Activated T-cell treated with anti-CD3 and anti-CD28 coated beads, Interleukin-2, amount 50 U/mL, for 72 hours (primary cell): ENCODE measurements around the gene SETBP1. TPM values are rescaled to one million over a fixed set of nuclear protein-coding genes. Genes with fewer than 3 reads are reported as not detected.
A peak's percentile ranks its signal among the peaks of the same experiment; 100 is the strongest.

Source experiments
- ATAC-seq, 2 donors: fragments of 150-1000 bp; cut with Tn5 transposase; replicated peaks in 1 of 2; 2 replicates each; pipeline ENCODE4 v1.10.0; 2021; ENCODE audit warnings: moderate library complexity in 2 of 2, mild to moderate bottlenecking in 1 of 2
- DNase-seq, 2 donors: peaks; one replicate each; pipeline ENCODE4 v3.0.0; 2021 to 2022; ENCODE audit warnings: mixed read lengths in 1 of 2
- H3K27ac Mint-ChIP-seq: one replicate; pipeline ENCODE4 v1.8.0; 2022; ENCODE audit warnings: mild to moderate bottlenecking, moderate library complexity, mixed read lengths
- H3K27me3 Mint-ChIP-seq: one replicate; pipeline ENCODE4 v1.8.0; 2022; ENCODE audit warnings: low read depth, mixed read lengths
- H3K36me3 Mint-ChIP-seq, 2 donors: one replicate each; pipeline ENCODE4 v1.8.0; 2022; ENCODE audit warnings: mixed read lengths in 2 of 2, mild to moderate bottlenecking in 1 of 2; ENCODE audit not compliant: insufficient read depth in 2 of 2
- H3K4me1 Mint-ChIP-seq: one replicate; pipeline ENCODE4 v1.8.0; 2022; ENCODE audit warnings: low read depth, mixed read lengths
- H3K4me3 Mint-ChIP-seq, 2 donors: one replicate each; pipeline ENCODE4 v1.8.0; 2022; ENCODE audit warnings: mild to moderate bottlenecking in 2 of 2, mixed read lengths in 2 of 2, moderate library complexity in 2 of 2
- H3K9me3 Mint-ChIP-seq, 2 donors: one replicate each; pipeline ENCODE4 v1.8.0; 2022; ENCODE audit warnings: mixed read lengths in 2 of 2
- total RNA-seq, 2 donors: library from RNA; stranded (reverse); gene quantifications; one replicate each; pipeline ENCODE4 v1.2.3, GENCODE V29; 2022

Gene SETBP1
- total RNA-seq, 2 donors from 2014 or later: 3.8 to 13.8 TPM

GRCh38 chr18:44835703-44836102 is 155.0 kb downstream of the SETBP1 start:
- no peak for DNase-seq
- no peak for ATAC-seq
- H3K36me3 Mint-ChIP-seq: no peaks in the 10 kb centered on the region

GRCh38 chr18:44836263-44836662 is 155.6 kb downstream of the SETBP1 start:
- Mint-ChIP-seq H3K4me3 (no peak overlapping the region), H3K9me3 (peaks cover 0 to 1% of the 10 kb centered on the region in 2 donors)

More at GRCh38 chr18:44835703-44836102, 155.0 kb downstream of the SETBP1 start:
- Mint-ChIP-seq H3K4me1 (peaks cover 14% of the 10 kb centered on the region), H3K27me3 (no peaks in the 10 kb centered on the region), H3K4me3 (no peak overlapping the region), H3K27ac (no peak overlapping the region), H3K9me3 (peaks cover 0 to 1% of the 10 kb centered on the region in 2 donors)

GRCh38 chr18:44837482-44838180 is 156.9 kb downstream of the SETBP1 start:
- H3K36me3 Mint-ChIP-seq: no peaks in the 10 kb centered on the region
- DNase-seq: no peak
- H3K27ac Mint-ChIP-seq: no peak overlapping the region
- H3K9me3 Mint-ChIP-seq: peaks cover 0 to 5% of the 10 kb centered on the region in 2 donors
- no peak overlapping the region for H3K4me3 Mint-ChIP-seq
- peaks cover 12% of the 10 kb centered on the region for H3K27me3 Mint-ChIP-seq
- peaks cover 14% of the 10 kb centered on the region for H3K4me1 Mint-ChIP-seq
- no peak for ATAC-seq

More at GRCh38 chr18:44836263-44836662, 155.6 kb downstream of the SETBP1 start:
- Mint-ChIP-seq H3K27ac (peak overlapping the region; percentile 21), H3K27me3 (peaks cover 3% of the 10 kb centered on the region), H3K4me1 (peaks cover 14% of the 10 kb centered on the region), H3K36me3 (no peaks in the 10 kb centered on the region)
- ATAC-seq (no peak), DNase-seq (no peak)

- DNase-seq: peak; percentile 67 to 73
- H3K4me3 Mint-ChIP-seq: peak overlapping the region in 1 of 2 donors; percentile 36
- no peak overlapping the region for H3K27ac Mint-ChIP-seq
Measured at GRCh38 chr18:44838971-44839666, 158.4 kb downstream of the SETBP1 start.

GRCh38 chr18:44840058-44840790 is 159.5 kb downstream of the SETBP1 start:
- Mint-ChIP-seq H3K27me3 (peaks cover 12% of the 10 kb centered on the region), H3K9me3 (peaks cover 0 to 4% of the 10 kb centered on the region in 2 donors), H3K4me3 (no peak overlapping the region), H3K4me1 (peaks cover 20% of the 10 kb centered on the region), H3K27ac (no peak overlapping the region), H3K36me3 (no peaks in the 10 kb centered on the region)
- DNase-seq (no peak), ATAC-seq (no peak)

More at GRCh38 chr18:44838971-44839666, 158.4 kb downstream of the SETBP1 start:
- H3K4me1 Mint-ChIP-seq: peaks cover 20% of the 10 kb centered on the region
- H3K27me3 Mint-ChIP-seq: peaks cover 12% of the 10 kb centered on the region
- peaks cover 0 to 5% of the 10 kb centered on the region in 2 donors for H3K9me3 Mint-ChIP-seq
- no peaks in the 10 kb centered on the region for H3K36me3 Mint-ChIP-seq
- ATAC-seq: peak; percentile 94 to 98

GRCh38 chr18:44841221-44841620 is 160.5 kb downstream of the SETBP1 start:
- Mint-ChIP-seq H3K27me3 (peaks cover 12% of the 10 kb centered on the region), H3K4me1 (peaks cover 20% of the 10 kb centered on the region), H3K4me3 (no peak overlapping the region), H3K36me3 (no peaks in the 10 kb centered on the region), H3K27ac (no peak overlapping the region), H3K9me3 (peaks cover 0 to 4% of the 10 kb centered on the region in 2 donors)
- ATAC-seq (no peak), DNase-seq (no peak)

GRCh38 chr18:44841752-44842587 is 161.3 kb downstream of the SETBP1 start:
- H3K27ac Mint-ChIP-seq: no peak overlapping the region
- H3K4me3 Mint-ChIP-seq: no peak overlapping the region
- ATAC-seq (no peak), DNase-seq (no peak)
- H3K4me1 Mint-ChIP-seq: peaks cover 20% of the 10 kb centered on the region
- H3K36me3 Mint-ChIP-seq: no peaks in the 10 kb centered on the region
- H3K9me3 Mint-ChIP-seq: peaks cover 0 to 5% of the 10 kb centered on the region in 2 donors
- H3K27me3 Mint-ChIP-seq: peaks cover 12% of the 10 kb centered on the region

- Mint-ChIP-seq H3K27ac (no peak overlapping the region), H3K36me3 (no peaks in the 10 kb centered on the region), H3K4me3 (no peak overlapping the region), H3K9me3 (peaks cover 0 to 5% of the 10 kb centered on the region in 2 donors), H3K4me1 (peaks cover 20% of the 10 kb centered on the region), H3K27me3 (peaks cover 12% of the 10 kb centered on the region)
- DNase-seq (no peak), ATAC-seq (no peak)
Measured at GRCh38 chr18:44842588-44843412, 162.1 kb downstream of the SETBP1 start.

- Mint-ChIP-seq H3K4me1 (peaks cover 10% of the 10 kb centered on the region), H3K27me3 (peaks cover 22% of the 10 kb centered on the region), H3K36me3 (no peaks in the 10 kb centered on the region), H3K27ac (no peak overlapping the region), H3K4me3 (no peak overlapping the region), H3K9me3 (peaks cover 0 to 5% of the 10 kb centered on the region in 2 donors)
- ATAC-seq (no peak), DNase-seq (no peak)
Measured at GRCh38 chr18:44844486-44844885, 163.8 kb downstream of the SETBP1 start.

- H3K4me3 Mint-ChIP-seq: no peak overlapping the region
- H3K9me3 Mint-ChIP-seq: peaks cover 0 to 5% of the 10 kb centered on the region in 2 donors
- DNase-seq (no peak), ATAC-seq (no peak)
- no peaks in the 10 kb centered on the region for H3K36me3 Mint-ChIP-seq
- no peak overlapping the region for H3K27ac Mint-ChIP-seq
- peaks cover 5% of the 10 kb centered on the region for H3K4me1 Mint-ChIP-seq
- peaks cover 17% of the 10 kb centered on the region for H3K27me3 Mint-ChIP-seq
Measured at GRCh38 chr18:44846450-44846849, 165.8 kb downstream of the SETBP1 start.

GRCh38 chr18:44848644-44849335 is 168.1 kb downstream of the SETBP1 start:
- no peak for DNase-seq
- no peaks in the 10 kb centered on the region for H3K36me3 Mint-ChIP-seq
- peaks cover 0 to 1% of the 10 kb centered on the region in 2 donors for H3K9me3 Mint-ChIP-seq
- peaks cover 9% of the 10 kb centered on the region for H3K27me3 Mint-ChIP-seq
- no peak for ATAC-seq
- H3K4me3 Mint-ChIP-seq: no peak overlapping the region
- H3K4me1 Mint-ChIP-seq: no peaks in the 10 kb centered on the region
- no peak overlapping the region for H3K27ac Mint-ChIP-seq
